OCI-LY1 (cell line): ENCODE results near the gene HEBP2.

Experiments
- H2AFZ ChIP-seq: fragments of 200-600 bp; sonication (generic), shearing (Covaris generic); 2 replicates; pipeline ENCODE4 v1.6.0; 2014; ENCODE audit warnings: antibody characterized with exemption, mild to moderate bottlenecking, low read length
- H3F3A ChIP-seq: fragments of 200-600 bp; sonication (generic), shearing (Covaris generic); 2 replicates; pipeline ENCODE4 v1.6.0; 2014; ENCODE audit warnings: mild to moderate bottlenecking, antibody characterized with exemption, low read length, moderate library complexity; ENCODE audit not compliant: insufficient read depth
- H3K27ac ChIP-seq: fragments of 200-600 bp; sonication (generic); 2 replicates; pipeline ENCODE4 v1.5.1; 2014; ENCODE audit warnings: low read length, mixed run types, mild to moderate bottlenecking, low read depth; ENCODE audit not compliant: poor library complexity, severe bottlenecking
- H3K27me3 ChIP-seq: fragments of 200-600 bp; sonication (generic); 2 replicates; pipeline ENCODE4 v1.6.0; 2014; ENCODE audit warnings: antibody characterized with exemption, mild to moderate bottlenecking, low read length, moderate library complexity; ENCODE audit not compliant: insufficient read depth
- H3K36me3 ChIP-seq: fragments of 200-600 bp; sonication (generic); 2 replicates; pipeline ENCODE4 v1.6.1; 2014; ENCODE audit warnings: mild to moderate bottlenecking, antibody characterized with exemption, low read length, moderate library complexity, mixed read lengths; ENCODE audit not compliant: insufficient read depth
- H3K4me1 ChIP-seq: fragments of 200-600 bp; sonication (generic); 2 replicates; pipeline ENCODE4 v1.5.1; 2014; ENCODE audit warnings: mild to moderate bottlenecking, low read length, moderate library complexity; ENCODE audit not compliant: insufficient read depth, severe bottlenecking
- H3K4me2 ChIP-seq: fragments of 200-600 bp; sonication (generic), shearing (Covaris generic); 2 replicates; pipeline ENCODE4 v1.6.1; 2014; ENCODE audit warnings: low read length
- H3K4me3 ChIP-seq: fragments of 200-600 bp; sonication (generic); 2 replicates; pipeline ENCODE4 v1.5.1; 2014; ENCODE audit warnings: low read length, low read depth, mild to moderate bottlenecking, mixed read lengths; ENCODE audit not compliant: poor library complexity, severe bottlenecking
- H3K79me2 ChIP-seq: fragments of 200-600 bp; shearing (Covaris generic); 2 replicates; pipeline ENCODE4 v1.6.1; 2016; ENCODE audit warnings: mixed run types, low read length, mixed read lengths; ENCODE audit not compliant: insufficient read depth
- H3K9ac ChIP-seq: fragments of 200-600 bp; sonication (generic), shearing (Covaris generic); 2 replicates; pipeline ENCODE4 v1.6.1; 2014; ENCODE audit warnings: mild to moderate bottlenecking, low read length, mixed read lengths
- H3K9me2 ChIP-seq: fragments of 200-600 bp; sonication (generic), shearing (Covaris generic); 2 replicates; pipeline ENCODE4 v1.6.1; 2014; ENCODE audit warnings: low read depth, mild to moderate bottlenecking, low read length, mixed read lengths
- H3K9me3 ChIP-seq: fragments of 200-600 bp; shearing (Covaris generic); 2 replicates; pipeline ENCODE4 v1.6.1; 2014; ENCODE audit warnings: low read length, mixed read lengths
- H4K20me1 ChIP-seq: fragments of 200-600 bp; sonication (generic), shearing (Covaris generic); 2 replicates; pipeline ENCODE4 v1.6.0; 2016; ENCODE audit warnings: mild to moderate bottlenecking, low read length; ENCODE audit not compliant: insufficient read depth
- EZH2 ChIP-seq: fragments of 200-600 bp; sonication (generic), shearing (Covaris generic); IDR thresholded peaks from 2 replicates; pipeline ENCODE4 v1.8.0; 2017; ENCODE audit warnings: borderline replicate concordance, mixed run types, mild to moderate bottlenecking, antibody characterized with exemption, low read length, moderate library complexity, mixed read lengths
- TF ChIP-seq, protein P1 (sequence below): fragments of 200-600 bp; sonication (generic), shearing (Covaris generic); IDR thresholded peaks from 2 replicates; pipeline ENCODE4 v1.5.1; 2017; ENCODE audit warnings: mild to moderate bottlenecking, antibody characterized with exemption, low read length, moderate library complexity, mixed read lengths

HEBP2 gene

GRCh38 chr6:138426500-138427123 lies 22.6 kb downstream of the HEBP2 start:
- Histone ChIP-seq H3K9me3 (no peaks in the 10 kb centered on the region), H3K9me2 (no peaks in the 10 kb centered on the region), H2AFZ (no peak overlapping the region), H4K20me1 (no peaks in the 10 kb centered on the region), H3K27ac (no peak overlapping the region), H3K4me1 (no peaks in the 10 kb centered on the region), H3K9ac (no peak overlapping the region), H3K4me2 (no peak overlapping the region), H3K79me2 (no peaks in the 10 kb centered on the region), H3K4me3 (no peak overlapping the region), H3F3A (no peaks in the 10 kb centered on the region), H3K27me3 (no peaks in the 10 kb centered on the region), H3K36me3 (no peaks in the 10 kb centered on the region)
- TF ChIP-seq, protein P1, sequence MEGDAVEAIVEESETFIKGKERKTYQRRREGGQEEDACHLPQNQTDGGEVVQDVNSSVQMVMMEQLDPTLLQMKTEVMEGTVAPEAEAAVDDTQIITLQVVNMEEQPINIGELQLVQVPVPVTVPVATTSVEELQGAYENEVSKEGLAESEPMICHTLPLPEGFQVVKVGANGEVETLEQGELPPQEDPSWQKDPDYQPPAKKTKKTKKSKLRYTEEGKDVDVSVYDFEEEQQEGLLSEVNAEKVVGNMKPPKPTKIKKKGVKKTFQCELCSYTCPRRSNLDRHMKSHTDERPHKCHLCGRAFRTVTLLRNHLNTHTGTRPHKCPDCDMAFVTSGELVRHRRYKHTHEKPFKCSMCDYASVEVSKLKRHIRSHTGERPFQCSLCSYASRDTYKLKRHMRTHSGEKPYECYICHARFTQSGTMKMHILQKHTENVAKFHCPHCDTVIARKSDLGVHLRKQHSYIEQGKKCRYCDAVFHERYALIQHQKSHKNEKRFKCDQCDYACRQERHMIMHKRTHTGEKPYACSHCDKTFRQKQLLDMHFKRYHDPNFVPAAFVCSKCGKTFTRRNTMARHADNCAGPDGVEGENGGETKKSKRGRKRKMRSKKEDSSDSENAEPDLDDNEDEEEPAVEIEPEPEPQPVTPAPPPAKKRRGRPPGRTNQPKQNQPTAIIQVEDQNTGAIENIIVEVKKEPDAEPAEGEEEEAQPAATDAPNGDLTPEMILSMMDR = no peak
- TF ChIP-seq EZH2 = no peak

DNA sequence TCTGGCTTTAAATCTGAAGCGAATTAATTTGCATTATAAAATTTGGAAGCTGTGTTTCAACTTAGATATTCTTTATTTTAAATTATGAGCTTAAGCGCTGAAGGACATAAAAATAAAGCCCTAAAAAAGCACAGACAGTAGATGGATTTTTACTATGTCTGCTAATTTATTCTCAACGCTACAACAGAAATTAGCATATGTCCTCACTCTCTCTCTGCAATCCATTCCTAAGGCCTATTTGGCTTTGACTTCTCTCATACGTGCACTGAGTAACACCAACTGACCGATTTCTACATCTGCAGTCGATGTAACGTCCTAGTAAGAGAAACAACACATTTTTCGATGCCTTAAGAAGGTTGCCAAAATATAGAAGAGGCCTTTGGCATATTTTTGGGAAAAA lies 23.7 kb downstream of the HEBP2 start:
- Histone ChIP-seq H3K9me3 (no peaks in the 10 kb centered on the region), H3K4me1 (no peaks in the 10 kb centered on the region), H3K36me3 (no peaks in the 10 kb centered on the region), H4K20me1 (no peaks in the 10 kb centered on the region), H3K4me3 (no peak overlapping the region), H3K4me2 (no peak overlapping the region), H2AFZ (no peak overlapping the region), H3K27ac (no peak overlapping the region), H3K79me2 (no peaks in the 10 kb centered on the region), H3K9ac (no peak overlapping the region), H3K27me3 (no peaks in the 10 kb centered on the region), H3F3A (no peaks in the 10 kb centered on the region), H3K9me2 (no peaks in the 10 kb centered on the region)
- no peak for TF ChIP-seq EZH2
- TF ChIP-seq, protein P1 = no peak

GRCh38 chr6:138428944-138429598 lies 25.0 kb downstream of the HEBP2 start:
- no peaks in the 10 kb centered on the region for H3K36me3 ChIP-seq
- H3K4me2 ChIP-seq = no peak overlapping the region
- no peaks in the 10 kb centered on the region for H3F3A ChIP-seq
- H3K4me3 ChIP-seq = no peak overlapping the region
- H3K27me3 ChIP-seq = no peaks in the 10 kb centered on the region
- no peaks in the 10 kb centered on the region for H3K9me3 ChIP-seq
- TF ChIP-seq, protein P1 = peak; percentile 72
- TF ChIP-seq EZH2 = no peak
- H4K20me1 ChIP-seq = no peaks in the 10 kb centered on the region
- H3K9ac ChIP-seq = no peak overlapping the region
- no peaks in the 10 kb centered on the region for H3K4me1 ChIP-seq
- H3K79me2 ChIP-seq = no peaks in the 10 kb centered on the region
- H3K27ac ChIP-seq = no peak overlapping the region
- H2AFZ ChIP-seq = no peak overlapping the region
- no peaks in the 10 kb centered on the region for H3K9me2 ChIP-seq
